DMS79 treated with DMSO at 0.1 percent for 48 hours (cell line): ENCODE results near the gene COL28A1.

Experiments
- DNase-seq: peaks from one replicate; lab custom pipeline; 2025; lab: John Stamatoyannopoulos, UW

Gene COL28A1

DNA sequence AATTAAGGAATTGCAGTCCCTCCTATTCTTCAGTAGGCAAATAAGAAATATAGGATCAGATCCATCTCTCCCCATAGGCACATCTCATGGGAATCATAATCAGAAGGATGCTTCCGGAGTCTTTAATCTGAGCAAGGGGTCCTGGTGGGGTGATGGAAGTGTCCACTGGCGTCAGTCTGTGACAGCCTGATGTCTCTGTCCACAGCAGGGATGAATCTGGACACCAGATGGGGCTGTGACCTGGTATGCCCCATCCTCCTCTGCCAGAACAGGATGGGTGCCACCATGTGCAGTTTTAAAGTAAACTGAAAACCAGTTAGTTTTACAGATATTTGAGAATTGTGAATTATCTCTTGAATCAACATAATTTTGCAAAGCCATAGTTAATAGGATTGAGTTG is 204.7 kb downstream of the COL28A1 start:
- DNase-seq = no peak

DNA sequence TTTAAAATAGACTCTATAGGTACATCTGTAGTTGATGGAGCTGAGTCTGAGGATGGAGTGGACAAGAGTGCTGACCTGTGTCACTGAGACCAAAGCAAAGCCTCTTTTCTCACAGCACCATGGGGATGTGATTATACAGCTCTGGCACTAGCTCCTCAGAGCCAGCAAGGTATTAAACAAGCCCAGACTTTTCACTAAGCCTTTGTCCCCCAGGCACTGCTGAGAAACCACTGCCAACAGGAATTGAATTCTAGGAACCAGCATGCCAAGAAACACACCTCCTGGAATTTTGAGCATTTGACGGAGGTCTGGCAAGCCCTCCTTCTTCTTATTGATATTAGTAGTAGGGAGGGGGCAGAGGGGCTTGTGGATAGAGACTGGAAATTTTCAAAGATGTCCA is 206.3 kb downstream of the COL28A1 start:
- DNase-seq = no peak

DNA sequence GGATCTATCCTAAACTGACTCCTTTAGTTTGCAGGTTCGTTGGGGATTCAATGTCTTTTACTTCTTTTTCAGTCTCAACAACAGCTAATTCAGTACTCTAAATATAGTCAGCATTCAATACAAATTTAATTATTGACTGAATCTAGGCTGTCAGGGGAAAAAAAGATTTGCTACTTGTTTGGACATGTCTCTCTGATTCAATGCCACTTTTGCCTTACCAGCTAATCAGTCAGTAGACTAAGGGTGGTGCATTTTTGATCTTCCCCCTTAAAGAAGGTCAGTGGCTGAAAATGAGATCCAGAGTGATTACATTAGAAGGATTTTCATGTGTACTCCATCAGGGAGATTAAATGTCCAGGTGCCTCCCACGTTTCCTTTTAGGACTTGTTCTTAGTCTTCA is 208.2 kb downstream of the COL28A1 start:
- DNase-seq = no peak

DNA sequence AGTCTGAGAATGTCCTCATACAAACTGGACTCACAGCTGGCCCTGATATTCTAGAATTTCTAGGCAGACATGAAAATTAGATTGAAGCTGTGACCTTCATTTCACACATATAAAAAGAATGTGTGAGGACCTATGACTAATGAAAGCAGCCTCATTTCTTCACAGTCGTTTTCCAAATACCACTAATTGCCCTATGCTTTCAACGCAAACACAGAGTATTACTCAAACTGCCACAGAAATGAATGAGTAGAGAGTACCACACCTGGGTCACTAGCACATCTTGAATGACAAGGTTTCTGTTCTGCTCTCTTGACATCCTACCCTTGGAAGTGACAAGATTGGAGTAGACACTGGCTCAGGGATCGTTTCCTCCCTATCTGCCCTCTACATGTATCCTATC is 211.0 kb downstream of the COL28A1 start:
- no peak for DNase-seq

DNA sequence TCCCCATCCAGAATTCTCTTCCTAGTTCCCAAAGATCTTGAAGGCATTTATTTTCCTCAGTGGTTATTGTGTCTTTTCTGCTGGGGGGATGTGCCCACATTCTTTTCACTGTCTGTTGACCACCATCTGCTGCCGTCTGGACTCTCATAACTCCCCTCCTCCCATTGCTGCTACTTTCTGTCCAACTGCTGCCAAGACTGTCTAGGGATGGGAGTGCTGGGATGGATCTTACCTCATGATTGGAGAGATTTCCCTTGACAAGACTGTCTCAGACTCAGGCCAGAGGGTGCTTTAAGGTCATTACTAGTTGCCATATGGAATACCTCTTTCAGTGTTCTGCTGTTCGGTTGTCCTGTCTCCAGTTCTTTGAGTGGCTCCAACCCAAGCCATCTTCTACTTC is 211.8 kb downstream of the COL28A1 start:
- DNase-seq = no peak

DNA sequence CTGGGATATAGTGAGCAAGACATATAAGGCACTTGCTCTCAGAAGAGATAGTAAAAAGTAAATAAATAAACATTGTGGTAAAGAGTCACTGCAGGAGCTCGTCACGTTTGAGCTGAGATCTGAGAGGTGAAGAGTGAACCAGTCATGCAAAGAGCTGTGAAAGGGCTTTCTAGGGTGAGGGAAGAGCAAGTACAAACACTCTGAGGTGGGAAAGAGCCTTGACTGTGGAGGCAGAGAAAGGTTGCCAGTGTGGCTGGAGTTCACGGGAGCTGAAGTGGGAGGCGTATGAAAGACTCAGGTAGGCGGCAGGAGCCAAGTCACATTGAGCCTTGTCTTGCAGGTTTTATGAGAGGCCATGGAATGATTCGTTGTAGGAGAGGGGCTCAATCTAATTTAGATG is 212.3 kb downstream of the COL28A1 start:
- DNase-seq = peak; percentile 92

DNA sequence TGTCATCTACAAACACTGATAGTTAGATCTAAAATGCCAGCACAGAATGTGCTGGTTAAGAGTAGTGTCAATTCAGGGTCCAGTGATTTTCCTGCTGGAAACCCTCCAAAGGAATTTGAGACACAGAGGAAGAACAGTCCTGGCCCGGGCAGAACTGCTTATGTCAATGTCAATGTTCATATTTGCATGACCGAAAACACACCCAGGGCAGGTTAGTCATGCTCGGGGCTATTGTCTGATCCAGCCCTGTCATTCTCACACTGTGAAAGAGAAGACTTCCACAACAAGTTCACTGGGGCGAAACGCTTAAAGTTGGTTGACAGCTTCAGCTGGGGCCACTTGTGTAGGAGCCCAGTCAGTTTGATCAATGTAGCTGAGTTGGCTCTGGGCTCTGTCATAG is 214.0 kb downstream of the COL28A1 start:
- peak; percentile 36 for DNase-seq

DNA sequence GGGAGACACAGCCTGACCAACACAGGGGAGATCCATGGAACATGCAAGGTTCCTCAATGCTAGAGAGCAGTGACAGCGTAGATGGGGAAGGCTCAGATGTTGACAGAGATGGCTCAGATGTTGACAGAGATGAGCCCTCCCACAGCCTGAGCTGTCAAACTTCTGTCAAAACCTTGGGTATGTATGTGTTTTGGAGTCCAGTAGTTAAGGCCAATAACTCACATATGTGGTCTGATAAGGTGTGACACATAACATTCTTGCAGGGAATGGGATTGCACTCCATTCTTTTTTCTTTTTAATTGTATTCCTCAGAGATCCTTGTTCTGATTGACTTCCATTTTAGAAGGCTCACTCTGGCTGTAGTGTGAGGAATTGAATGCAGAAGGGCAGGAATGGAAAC is 217.1 kb downstream of the COL28A1 start:
- no peak for DNase-seq

DNA sequence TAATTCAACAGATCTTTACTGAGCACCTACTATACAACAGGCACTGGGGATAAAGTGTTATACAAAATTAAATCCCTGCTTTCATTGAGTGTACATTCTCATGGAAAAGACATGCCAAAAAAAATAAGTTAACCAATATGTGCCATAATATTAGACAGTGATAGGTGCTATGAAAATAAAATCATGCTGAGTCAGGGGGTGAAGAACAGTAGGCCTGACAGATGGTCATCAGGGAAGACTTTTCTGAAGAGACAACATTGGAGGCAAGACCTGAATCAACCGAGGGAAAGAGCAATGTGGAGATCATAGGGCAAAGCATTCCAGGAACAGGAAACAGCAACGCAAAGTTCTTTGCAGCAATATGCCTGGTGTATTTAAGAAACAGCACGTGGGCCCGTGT is 217.8 kb downstream of the COL28A1 start:
- no peak for DNase-seq

DNA sequence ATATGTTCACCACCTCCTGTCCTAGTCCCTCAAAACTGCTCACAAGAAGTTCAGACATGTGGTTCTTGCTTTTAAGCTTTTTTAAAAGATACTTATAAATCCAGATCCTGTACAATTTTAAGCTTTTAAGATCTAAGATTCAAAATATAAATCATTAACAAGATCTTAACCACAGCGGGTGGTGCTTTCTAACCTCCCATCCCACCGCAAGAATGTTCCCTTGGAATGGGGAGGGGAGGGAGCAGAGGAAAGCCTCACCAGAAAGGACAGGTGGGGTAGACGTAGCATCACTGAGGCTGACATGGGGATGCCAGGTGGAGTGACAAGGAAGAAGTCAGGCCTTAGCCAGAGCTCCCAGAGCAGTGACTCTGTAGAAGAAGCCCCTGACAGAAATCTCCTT is 219.8 kb downstream of the COL28A1 start:
- no peak for DNase-seq

DNA sequence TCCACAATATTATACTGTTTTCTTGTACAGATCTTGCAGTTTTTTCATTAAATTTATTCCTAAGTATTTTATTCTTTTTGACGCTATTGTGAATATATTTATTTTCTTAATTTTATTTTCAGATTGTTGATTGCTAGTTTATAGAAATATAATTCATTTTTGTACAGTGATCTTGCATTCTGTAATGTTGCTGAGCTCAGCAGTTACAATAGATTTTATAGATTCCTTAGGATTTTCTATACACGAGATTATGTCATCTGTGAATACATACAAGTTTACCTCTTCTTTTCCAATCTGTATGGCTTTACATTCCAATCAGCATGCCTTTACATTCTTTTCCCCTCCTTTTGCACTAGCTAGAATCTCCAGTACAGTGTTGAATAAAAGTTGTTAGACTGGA is 223.3 kb downstream of the COL28A1 start:
- no peak for DNase-seq

DNA sequence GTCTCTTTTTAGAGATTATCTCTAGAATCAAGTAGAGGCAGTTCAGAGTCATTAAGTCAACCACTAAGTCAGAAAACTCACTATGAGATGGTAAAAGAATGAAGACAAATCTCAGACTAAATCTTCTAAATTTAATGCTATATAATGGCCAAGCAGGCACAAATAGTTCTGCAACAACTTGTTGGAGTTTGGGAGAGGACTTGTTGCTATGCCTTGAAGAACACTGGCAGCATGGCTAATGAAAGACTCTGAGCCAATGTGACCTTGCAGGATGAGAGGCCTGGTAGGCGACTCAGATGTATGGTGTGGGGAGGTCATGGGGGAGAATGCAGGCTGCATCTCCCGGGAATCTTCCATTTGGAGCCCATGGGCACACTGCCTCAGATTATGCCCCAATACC is 224.7 kb downstream of the COL28A1 start:
- DNase-seq = no peak

DNA sequence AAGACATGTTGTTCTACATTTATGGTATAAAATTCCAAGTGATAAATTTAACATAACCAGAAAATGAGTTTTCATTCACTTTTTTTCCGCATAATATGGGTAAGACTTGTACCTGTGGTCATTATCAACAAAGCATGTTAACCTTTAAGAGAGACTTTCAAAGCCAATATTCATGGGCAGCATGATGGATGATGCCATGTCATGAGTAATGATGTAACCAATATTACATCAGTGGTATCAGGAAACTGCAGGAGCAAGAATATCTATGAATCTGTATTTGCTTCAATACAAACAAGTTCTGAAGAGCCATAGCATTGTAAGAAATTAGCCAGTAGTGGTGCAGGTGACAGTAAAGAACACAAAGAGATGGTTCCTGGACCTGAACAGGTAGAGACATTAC is 226.5 kb downstream of the COL28A1 start:
- no peak for DNase-seq
